Fibroblast of lung (primary cell): Measurements from ENCODE around the gene POLA1. TPM values are rescaled to one million over a fixed set of nuclear protein-coding genes. Genes with fewer than 3 reads are reported as not detected.

Experiments used
- DNase-seq, 2 donors: peaks; one replicate each; pipeline versions ENCODE4 v3.0.0 to v3.0.0-alpha.2; 2010; ENCODE audit warnings: low read depth in 2 of 2
- H2AFZ ChIP-seq: 2 replicates; pipeline ENCODE4 v1.5.1; 2012; ENCODE audit warnings: low read length, control low read depth, inconsistent platforms
- H3K27ac ChIP-seq: 2 replicates; pipeline ENCODE4 v1.5.1; 2011; ENCODE audit warnings: low read length, control low read depth; ENCODE audit not compliant: insufficient read depth
- H3K27me3 ChIP-seq: 2 replicates; pipeline ENCODE4 v1.5.1; 2011; ENCODE audit warnings: mild to moderate bottlenecking, low read length; ENCODE audit not compliant: control insufficient read depth, insufficient read depth
- H3K36me3 ChIP-seq: 2 replicates; pipeline ENCODE4 v1.5.1; 2011; ENCODE audit warnings: low read length; ENCODE audit not compliant: control insufficient read depth, insufficient read depth
- H3K4me1 ChIP-seq: 2 replicates; pipeline ENCODE4 v1.5.1; 2011; ENCODE audit warnings: low read length; ENCODE audit not compliant: control insufficient read depth, insufficient read depth; ENCODE audit errors: extremely low read depth
- H3K4me2 ChIP-seq: 2 replicates; pipeline ENCODE4 v1.5.1; 2011; ENCODE audit warnings: low read length, control low read depth; ENCODE audit not compliant: insufficient read depth; ENCODE audit errors: extremely low read depth
- H3K4me3 ChIP-seq, 4 experiments: fragments of 200-600 bp in 1 of 4; sonication (generic) in 1 of 4; replicated peaks in 1 of 4; 2 replicates each; pipeline ENCODE4 v1.5.1; 2011 to 2016; ENCODE audit warnings: low read length in 4 of 4, low read depth in 3 of 4, mild to moderate bottlenecking in 3 of 4, control low read depth in 2 of 4, inconsistent platforms in 1 of 4, mixed read lengths in 1 of 4; ENCODE audit not compliant: insufficient read depth in 1 of 4; ENCODE audit errors: control extremely low read depth in 1 of 4
- H3K79me2 ChIP-seq: 2 replicates; pipeline ENCODE4 v1.5.1; 2012; ENCODE audit warnings: mild to moderate bottlenecking, low read length, inconsistent platforms; ENCODE audit not compliant: control insufficient read depth, insufficient read depth
- H3K9ac ChIP-seq: 2 replicates; pipeline ENCODE4 v1.5.1; 2011; ENCODE audit warnings: mild to moderate bottlenecking, low read length, control low read depth; ENCODE audit not compliant: insufficient read depth
- H3K9me3 ChIP-seq: 2 replicates; pipeline ENCODE4 v1.5.1; 2012; ENCODE audit warnings: low read depth, low read length; ENCODE audit not compliant: control insufficient read depth, insufficient read depth
- H4K20me1 ChIP-seq: 2 replicates; pipeline ENCODE4 v1.5.1; 2011; ENCODE audit warnings: low read length; ENCODE audit not compliant: control insufficient read depth, insufficient read depth; ENCODE audit errors: extremely low read depth
- CTCF ChIP-seq, 2 donors: IDR thresholded peaks in 1 of 2; conservative IDR thresholded peaks in 1 of 2; 1 replicate in 1 of 2; 2 replicates in 1 of 2; pipeline ENCODE4 v1.5.1; 2011 to 2012; ENCODE audit warnings: low read length in 2 of 2, control low read depth in 1 of 2, inconsistent platforms in 1 of 2, low read depth in 1 of 2, mild to moderate bottlenecking in 1 of 2
- EZH2 ChIP-seq: IDR thresholded peaks from 2 replicates; pipeline ENCODE4 v1.5.1; 2012; ENCODE audit warnings: low read length, control low read depth, mild to moderate bottlenecking; ENCODE audit errors: missing control alignments
- polyA plus RNA-seq, 2 donors: library from polyadenylated mRNA; depleted of rRNA in 1 of 2; stranded (reverse) in 1 of 2; unstranded in 1 of 2; fragments of >200 nt; gene quantifications; 2 replicates each; pipeline ENCODE4 v1.2.1, GENCODE V29; 2011 to 2012; ENCODE audit warnings: missing spikeins in 1 of 2
- total RNA-seq: library from RNA; depleted of rRNA; stranded (reverse); fragments of >200 nt; gene quantifications from 2 replicates; pipeline ENCODE4 v1.2.1, GENCODE V29; 2014

POLA1 gene
- total and polyA plus RNA-seq, 2 donors (not counting 1 experiment from before 2014, with no cell fraction given), result 1.7 to 9.2 TPM

- TF ChIP-seq CTCF (conservative IDR thresholded peaks at IDR 0.05 in 1 of 2, IDR thresholded peaks at IDR 0.05 in 1 of 2; ENCODE audit: low read depth in 1 of 2, low read length in 2 of 2) (no peak), EZH2 (no peak)
- Histone ChIP-seq H3K4me2 (no peak overlapping the region), H3K9ac (no peak overlapping the region), H3K9me3 (no peaks in the 10 kb centered on the region), H3K27me3 (peaks cover 39% of the 10 kb centered on the region), H2AFZ (no peak overlapping the region), H4K20me1 (no peaks in the 10 kb centered on the region), H3K36me3 (no peaks in the 10 kb centered on the region), H3K27ac (no peak overlapping the region), H3K79me2 (no peaks in the 10 kb centered on the region), H3K4me1 (no peaks in the 10 kb centered on the region), H3K4me3 (no peak overlapping the region)
- no peak for DNase-seq
These were observed 310.3 kb downstream of the POLA1 start for GRCh38 chrX:25004040-25004439.

- no peak overlapping the region for H3K27ac ChIP-seq
- peaks cover 41% of the 10 kb centered on the region for H3K27me3 ChIP-seq
- H3K4me1 ChIP-seq, result no peaks in the 10 kb centered on the region
- H3K9me3 ChIP-seq, result no peaks in the 10 kb centered on the region
- no peak overlapping the region for H3K9ac ChIP-seq
- no peaks in the 10 kb centered on the region for H3K79me2 ChIP-seq
- TF ChIP-seq EZH2 (peak; percentile 24), CTCF (conservative IDR thresholded peaks at IDR 0.05 in 1 of 2, IDR thresholded peaks at IDR 0.05 in 1 of 2; ENCODE audit: low read depth in 1 of 2, low read length in 2 of 2) (no peak)
- DNase-seq, result no peak
- peak overlapping the region; percentile 44 for H3K4me2 ChIP-seq
- no peak overlapping the region for H2AFZ ChIP-seq
- H3K4me3 ChIP-seq, result peak overlapping the region in 1 of 4 experiments; percentile 1
- H4K20me1 ChIP-seq, result no peaks in the 10 kb centered on the region
- H3K36me3 ChIP-seq, result no peaks in the 10 kb centered on the region
These were observed 310.8 kb downstream of the POLA1 start for GRCh38 chrX:25004485-25005032.

GRCh38 chrX:25005034-25005381 is 311.3 kb downstream of the POLA1 start:
- Histone ChIP-seq H3K27ac (no peak overlapping the region), H3K9me3 (no peaks in the 10 kb centered on the region), H3K27me3 (peaks cover 42% of the 10 kb centered on the region), H3K4me3 (peak overlapping the region in 1 of 4 experiments; percentile 1), H3K4me2 (peak overlapping the region; percentile 44), H2AFZ (no peak overlapping the region), H3K9ac (no peak overlapping the region), H3K4me1 (no peaks in the 10 kb centered on the region), H3K79me2 (no peaks in the 10 kb centered on the region), H4K20me1 (no peaks in the 10 kb centered on the region), H3K36me3 (no peaks in the 10 kb centered on the region)
- TF ChIP-seq EZH2, result no peak
- no peak for TF ChIP-seq CTCF (conservative IDR thresholded peaks at IDR 0.05 in 1 of 2, IDR thresholded peaks at IDR 0.05 in 1 of 2; ENCODE audit: low read depth in 1 of 2, low read length in 2 of 2)
- no peak for DNase-seq
